ENCODE results near the gene PCBD1. TPM values are rescaled to one million over a fixed set of nuclear protein-coding genes. Genes with fewer than 3 reads are reported as not detected.
A peak's percentile ranks its signal among the peaks of the same experiment; 100 is the strongest.

The PCBD1 gene
- polyA plus RNA-seq, 1 donor, result 77.8 TPM

GRCh38 chr10:70917635-70918034 is 29.3 kb upstream of the PCBD1 start:
- DNase-seq (ENCODE audit: low read depth), result no peak

DNA sequence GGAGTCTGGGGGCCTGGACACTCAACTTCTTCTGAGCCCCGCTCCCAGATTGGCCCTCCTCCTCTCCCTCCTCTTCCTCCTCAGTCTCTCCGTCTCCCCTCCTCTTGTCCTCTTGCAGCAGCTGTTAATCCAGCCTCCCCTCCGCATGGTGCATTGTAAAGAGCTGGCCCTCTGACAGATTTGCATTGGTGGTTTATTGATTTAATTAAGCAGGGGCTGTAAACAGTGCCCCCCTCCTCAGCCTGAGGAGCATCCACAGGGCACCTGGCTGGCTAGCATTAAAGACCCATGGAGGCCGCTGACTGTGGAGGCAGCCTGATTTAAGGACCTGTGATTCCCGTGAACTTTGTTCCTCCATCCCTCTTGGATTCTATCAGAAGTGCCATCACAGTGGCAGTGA is 28.9 kb upstream of the PCBD1 start:
- no peak for DNase-seq (ENCODE audit: low read depth)

- no peak for DNase-seq (ENCODE audit: low read depth)
Observed at GRCh38 chr10:70916241-70916640, 27.9 kb upstream of the PCBD1 start.

GRCh38 chr10:70915806-70916205 is 27.4 kb upstream of the PCBD1 start:
- no peak for DNase-seq (ENCODE audit: low read depth)

- DNase-seq (ENCODE audit: low read depth), result no peak
Observed at GRCh38 chr10:70915206-70915605, 26.8 kb upstream of the PCBD1 start.

- no peak for DNase-seq (ENCODE audit: low read depth)
Observed at GRCh38 chr10:70914316-70914864, 26.0 kb upstream of the PCBD1 start.

- DNase-seq (ENCODE audit: low read depth), result no peak
Observed at GRCh38 chr10:70913893-70914240, 25.5 kb upstream of the PCBD1 start.

DNA sequence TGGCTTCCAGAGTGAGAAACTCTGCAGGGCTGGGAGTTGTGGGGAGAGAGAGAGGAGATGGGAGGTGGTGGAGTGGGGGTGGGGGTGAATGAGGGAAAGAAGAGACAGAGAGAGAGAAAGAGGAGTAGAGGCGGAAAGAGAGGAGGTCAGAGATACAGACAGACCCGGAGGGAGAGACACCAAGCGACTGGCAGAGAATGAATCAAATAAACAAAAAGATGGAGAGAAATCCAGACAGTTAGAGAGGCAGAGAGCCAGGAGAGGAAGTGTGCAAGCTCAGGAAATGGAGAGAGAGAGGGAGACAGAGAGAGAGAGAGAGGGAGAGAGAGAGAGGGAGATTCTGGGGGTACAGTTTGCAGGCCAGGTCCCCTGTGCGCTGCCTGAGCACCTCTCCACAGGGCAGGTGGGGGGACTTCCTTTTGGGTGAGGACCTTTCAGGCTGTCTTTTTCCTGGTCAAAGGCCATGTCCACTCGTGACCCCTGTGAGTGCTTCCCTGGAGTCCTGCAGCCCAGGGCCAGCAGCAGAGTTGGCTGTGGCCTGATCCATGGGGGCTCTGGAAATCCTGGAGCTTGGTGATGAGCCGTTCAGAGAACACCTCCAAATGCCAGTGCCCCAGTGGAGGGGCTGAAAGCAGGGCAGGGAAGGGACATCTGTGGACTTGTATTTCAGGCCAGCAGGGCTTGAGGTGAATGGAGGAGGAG is 25.0 kb upstream of the PCBD1 start:
- no peak for DNase-seq (ENCODE audit: low read depth)

- no peak for DNase-seq (ENCODE audit: low read depth)
Observed at GRCh38 chr10:70912556-70912955, 24.2 kb upstream of the PCBD1 start.

GRCh38 chr10:70911386-70911785 is 23.0 kb upstream of the PCBD1 start:
- no peak for DNase-seq (ENCODE audit: low read depth)

DNA sequence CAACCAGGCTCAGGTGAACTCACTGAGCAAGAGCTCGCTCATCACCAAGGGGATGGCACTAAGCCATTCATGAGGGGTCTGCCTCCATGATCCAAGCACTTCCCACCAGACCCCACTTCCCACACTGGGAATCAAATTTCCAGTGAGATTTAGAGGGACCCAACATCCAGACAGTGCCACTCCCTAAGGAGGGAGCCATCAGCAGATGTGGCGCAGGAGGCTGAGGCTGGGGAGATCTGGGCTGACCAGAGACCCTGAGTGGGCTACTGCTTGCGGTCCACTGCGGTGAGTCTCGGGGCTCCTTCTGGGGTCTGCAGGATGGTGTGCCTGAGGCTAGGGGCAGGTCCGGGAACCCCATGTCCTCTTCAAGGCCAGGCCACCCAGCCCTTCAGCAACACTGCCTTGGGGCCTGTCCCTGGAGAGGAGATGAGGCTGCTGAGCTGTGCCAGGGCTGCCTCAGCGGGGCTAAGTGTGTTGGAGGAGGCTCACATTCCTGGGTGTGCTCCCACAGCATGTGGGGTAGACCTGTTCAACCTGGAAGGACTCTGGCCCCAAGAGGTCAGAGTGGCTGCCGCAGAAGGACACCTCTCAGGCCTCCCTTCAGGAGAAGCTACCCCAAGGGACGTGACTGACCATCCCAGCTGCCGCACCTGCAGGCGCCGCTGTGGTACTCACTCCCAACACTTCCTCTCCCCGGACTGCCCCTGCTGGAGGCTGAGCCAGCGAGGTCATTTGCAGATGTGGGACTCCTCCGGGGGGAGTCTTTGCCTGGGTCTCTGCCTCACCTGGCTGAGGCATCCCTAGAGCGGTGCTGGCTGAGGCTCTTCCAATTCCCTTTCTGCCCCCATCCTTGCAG is 22.3 kb upstream of the PCBD1 start:
- no peak for DNase-seq (ENCODE audit: low read depth)

- no peak for DNase-seq (ENCODE audit: low read depth)
Observed at GRCh38 chr10:70909326-70909935, 21.1 kb upstream of the PCBD1 start.

DNA sequence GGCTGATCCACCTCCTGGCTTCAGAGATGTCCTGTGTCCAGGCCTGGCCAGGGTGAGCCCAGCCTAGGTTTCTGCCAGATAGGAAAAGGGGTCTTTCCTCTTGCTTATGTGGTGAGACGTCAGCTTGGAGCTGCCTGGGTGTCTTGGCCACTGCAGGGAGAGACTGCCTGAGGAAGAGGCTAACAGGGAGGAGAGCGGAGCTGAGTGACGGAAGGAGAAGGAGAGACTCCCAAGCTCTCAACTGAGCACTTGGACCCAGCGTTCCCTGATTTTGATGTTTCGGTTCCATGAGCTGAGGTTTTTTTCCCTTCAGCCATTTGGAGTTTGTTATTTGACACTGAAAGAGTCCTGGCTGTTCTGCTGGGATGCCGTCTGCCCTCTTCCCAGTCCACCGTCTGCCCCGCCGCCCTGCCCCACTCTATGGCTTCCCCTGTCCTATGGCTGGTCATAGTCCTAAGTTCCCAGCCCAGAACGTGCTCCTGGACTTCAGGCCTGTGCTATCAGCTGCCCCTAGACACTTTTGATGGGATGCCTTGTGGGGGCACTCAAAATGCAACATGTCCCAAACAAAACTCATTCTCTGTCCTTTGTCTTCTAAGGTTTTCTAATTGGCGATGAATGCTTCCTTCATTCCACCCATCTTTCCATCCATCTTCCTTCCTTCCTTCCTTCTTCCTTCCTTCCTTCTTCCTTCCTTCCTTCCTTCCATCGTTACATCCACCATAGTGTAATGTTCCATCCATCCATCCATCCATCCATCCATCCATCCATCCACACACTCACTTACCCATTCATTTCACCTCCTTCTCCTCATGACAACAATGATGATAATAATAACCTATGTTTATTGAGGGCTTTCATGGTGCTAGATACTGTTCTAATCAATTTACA is 20.3 kb upstream of the PCBD1 start:
- DNase-seq (ENCODE audit: low read depth), result no peak

GRCh38 chr10:70907637-70908405 is 19.5 kb upstream of the PCBD1 start:
- no peak for DNase-seq (ENCODE audit: low read depth)

- DNase-seq (ENCODE audit: low read depth), result no peak
Observed at GRCh38 chr10:70906953-70907636, 18.7 kb upstream of the PCBD1 start.

- no peak for DNase-seq (ENCODE audit: low read depth)
Observed at GRCh38 chr10:70906031-70906783, 17.8 kb upstream of the PCBD1 start.

GRCh38 chr10:70905071-70906021 is 17.0 kb upstream of the PCBD1 start:
- no peak for DNase-seq (ENCODE audit: low read depth)

DNA sequence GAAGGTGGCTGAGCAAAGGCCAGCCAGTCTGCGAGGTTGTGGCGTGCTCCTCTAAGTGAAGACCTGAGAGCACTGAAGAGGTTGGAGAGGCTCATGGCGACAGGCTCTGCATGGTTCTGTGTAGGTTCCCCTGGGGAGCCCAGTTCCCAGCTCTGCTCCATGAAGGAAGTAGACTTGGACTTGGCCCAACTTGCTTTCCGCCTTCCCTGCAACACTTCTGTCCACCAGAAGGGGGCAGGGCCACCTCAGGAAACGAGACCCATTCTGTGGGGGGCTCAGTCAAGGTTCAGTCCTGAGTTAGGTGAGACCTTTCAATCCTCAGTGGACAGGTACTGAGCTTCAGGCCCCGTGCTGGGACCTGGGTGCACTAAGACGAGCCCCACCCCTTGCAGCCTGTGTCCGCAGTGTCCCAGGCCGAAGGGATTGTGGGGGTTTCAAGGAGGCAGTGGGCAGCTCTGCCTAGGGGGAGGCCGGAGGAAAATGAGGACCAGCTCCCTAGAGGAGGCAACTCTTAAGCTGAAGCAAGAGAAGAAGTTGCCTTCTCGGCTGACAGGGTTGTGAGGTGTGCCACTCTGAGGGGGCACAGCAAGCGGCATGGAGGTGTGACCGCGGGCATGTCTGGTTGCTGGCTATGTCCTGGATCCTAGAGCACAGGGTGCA is 15.0 kb upstream of the PCBD1 start:
- peak; percentile 39 for DNase-seq (ENCODE audit: low read depth)
